K562 (cell line): Measurements from ENCODE around the gene INPP5D.

Source experiments
- BACH1 ChIP-seq: fragments of 200-800 bp; sonication (Bioruptor generic); IDR thresholded peaks from 2 replicates; pipeline ENCODE4 v1.6.1; 2016; ENCODE audit warnings: missing genetic modification characterization, missing compliant biosample characterization
- CAMTA2 ChIP-seq: fragments of 250-450 bp; sonication (Bioruptor Pico); conservative IDR thresholded peaks from 2 replicates; pipeline ENCODE4 v1.5.1; 2022
- CBX8 ChIP-seq: fragments of 200-600 bp; sonication (generic); IDR thresholded peaks from 2 replicates; pipeline ENCODE4 v1.6.1; 2012; ENCODE audit warnings: borderline replicate concordance, mixed run types, low read depth, mild to moderate bottlenecking, moderate library complexity, mixed read lengths, low read length, control low read depth, inconsistent platforms; ENCODE audit not compliant: poor library complexity, severe bottlenecking; ENCODE audit errors: extremely low read depth
- CHD2 ChIP-seq: IDR thresholded peaks from 2 replicates; pipeline ENCODE4 v1.6.1; 2011; ENCODE audit warnings: low read depth, low read length
- MAFG ChIP-seq: fragments of 450-650 bp; conservative IDR thresholded peaks from 2 replicates; pipeline ENCODE4 v1.6.1; 2016; ENCODE audit warnings: missing genetic modification characterization, missing compliant biosample characterization

- no peak for TF ChIP-seq MAFG (tag)
- TF ChIP-seq CAMTA2 (CRISPR knock-in tag): no peak
- no peak for TF ChIP-seq BACH1 (tag)
- no peak for TF ChIP-seq CHD2
- TF ChIP-seq CBX8: no peak
Observed at GRCh38 chr2:233252227-233252626, 192.1 kb downstream of the INPP5D start.
